Measurements from ENCODE around the gene HSD11B2.

HSD11B2 gene

DNA sequence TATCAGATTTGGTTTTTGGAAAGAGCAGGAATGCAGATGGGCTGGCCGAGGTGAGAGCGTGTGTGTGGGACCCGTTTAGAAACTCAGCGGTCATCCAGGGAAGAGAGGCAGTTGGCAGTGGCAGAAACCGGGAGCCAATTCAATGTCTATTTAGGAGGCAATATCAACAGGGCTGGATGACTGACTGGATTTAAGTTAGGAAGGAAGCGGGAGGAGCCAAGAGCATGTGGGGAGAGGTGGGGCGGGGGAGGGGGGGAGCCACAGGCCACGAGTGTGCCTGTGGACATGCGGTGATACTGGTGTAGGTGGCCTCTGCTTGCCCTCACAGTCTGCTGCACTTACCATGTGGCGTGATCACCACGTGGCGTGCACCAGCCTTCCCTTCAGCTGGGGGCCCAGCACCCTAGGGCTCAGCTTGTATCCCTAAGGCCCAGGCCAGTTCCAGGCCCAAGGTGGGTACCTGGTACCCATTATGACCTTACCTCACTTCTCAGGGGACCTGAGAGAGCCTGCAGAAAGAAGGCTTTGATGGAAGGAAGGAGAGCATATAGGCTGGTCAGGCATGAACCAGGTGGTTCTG lies 26.9 kb upstream of the HSD11B2 start:
- no peaks in the 10 kb centered on the region for H3K36me3 ChIP-seq (ENCODE audit: control insufficient read depth in 2 of 2, insufficient read depth in 1 of 2, low read length in 2 of 2)
- ChIA-PET CTCF (interaction anchor here (1.0 to 1.4 kb wide), 3 partner anchors 10 to 24 kb away, joined by 3 to 4 read pairs (median 4); partner anchors contain the start of gene ZDHHC1), POLR2A (no interaction called here)
- no peaks in the 10 kb centered on the region for H3K9me3 ChIP-seq (ENCODE audit: control insufficient read depth, insufficient read depth, low read depth, low read length)
- H3K27ac ChIP-seq (ENCODE audit: extremely low read depth, low read depth, low read length) = no peak overlapping the region
- H3K4me1 ChIP-seq (ENCODE audit: control insufficient read depth, insufficient read depth, low read length) = no peaks in the 10 kb centered on the region
- TF ChIP-seq, protein P1, sequence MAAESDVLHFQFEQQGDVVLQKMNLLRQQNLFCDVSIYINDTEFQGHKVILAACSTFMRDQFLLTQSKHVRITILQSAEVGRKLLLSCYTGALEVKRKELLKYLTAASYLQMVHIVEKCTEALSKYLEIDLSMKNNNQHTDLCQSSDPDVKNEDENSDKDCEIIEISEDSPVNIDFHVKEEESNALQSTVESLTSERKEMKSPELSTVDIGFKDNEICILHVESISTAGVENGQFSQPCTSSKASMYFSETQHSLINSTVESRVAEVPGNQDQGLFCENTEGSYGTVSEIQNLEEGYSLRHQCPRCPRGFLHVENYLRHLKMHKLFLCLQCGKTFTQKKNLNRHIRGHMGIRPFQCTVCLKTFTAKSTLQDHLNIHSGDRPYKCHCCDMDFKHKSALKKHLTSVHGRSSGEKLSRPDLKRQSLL (tag by site-specific recombination; IDR thresholded peaks at IDR 0.05) = no peak
- TF ChIP-seq ZNF416 (tag by site-specific recombination; IDR thresholded peaks at IDR 0.05) (no peak), ZNF555 (tag by site-specific recombination; conservative IDR thresholded peaks at IDR 0.05) (no peak), ZNF37A (tag by site-specific recombination; IDR thresholded peaks at IDR 0.05) (no peak), ZNF202 (tag by site-specific recombination; IDR thresholded peaks at IDR 0.05; ENCODE audit: borderline replicate concordance) (no peak), ZNF426 (tag by site-specific recombination; IDR thresholded peaks at IDR 0.05) (no peak), ZNF677 (tag by site-specific recombination; IDR thresholded peaks at IDR 0.05) (no peak), WT1 (tag by site-specific recombination; IDR thresholded peaks at IDR 0.05) (no peak), ZNF544 (tag by site-specific recombination; IDR thresholded peaks at IDR 0.05) (no peak)
- H3K4me3 ChIP-seq (ENCODE audit: low read depth, low read length) = no peak overlapping the region

DNA sequence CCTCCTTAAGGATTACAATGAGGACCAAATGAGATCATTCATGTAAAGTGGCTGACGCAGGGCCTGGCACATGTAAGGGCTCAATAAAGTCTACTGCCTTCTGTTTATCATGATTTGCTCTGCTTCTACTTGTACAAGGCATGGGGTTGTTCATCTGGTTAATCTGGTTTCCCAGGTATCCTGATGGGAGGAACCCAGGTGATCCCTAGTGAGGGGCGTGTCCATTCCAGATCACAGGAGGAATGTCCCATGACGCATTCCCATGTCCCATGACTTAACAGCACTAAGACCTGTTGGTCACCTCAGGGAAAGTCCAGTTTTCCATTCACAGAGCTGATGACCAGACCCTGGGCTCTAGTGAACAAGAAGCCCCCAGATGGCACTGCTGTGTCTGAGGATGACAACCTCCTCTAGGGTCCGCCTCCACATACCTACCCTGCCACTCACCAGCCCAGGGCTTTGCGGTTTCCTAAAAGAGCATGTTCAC lies 26.1 kb upstream of the HSD11B2 start:
- Histone ChIP-seq H3K36me3 (ENCODE audit: control insufficient read depth in 2 of 2, insufficient read depth in 1 of 2, low read length in 2 of 2) (no peaks in the 10 kb centered on the region), H3K4me3 (ENCODE audit: low read depth, low read length) (no peak overlapping the region), H3K4me1 (ENCODE audit: control insufficient read depth, insufficient read depth, low read length) (no peaks in the 10 kb centered on the region), H3K9me3 (ENCODE audit: control insufficient read depth, insufficient read depth, low read depth, low read length) (no peaks in the 10 kb centered on the region), H3K27ac (ENCODE audit: extremely low read depth, low read depth, low read length) (no peak overlapping the region)
- no peak for TF ChIP-seq ZNF521 (tag by site-specific recombination; IDR thresholded peaks at IDR 0.05)
- TF ChIP-seq SCRT2 (tag by site-specific recombination; IDR thresholded peaks at IDR 0.05) = peak; percentile 39; the same call in 1 of the 2 replicates
- TF ChIP-seq ZNF510 (tag by site-specific recombination; IDR thresholded peaks at IDR 0.05; ENCODE audit: insufficient replicate concordance) = no peak
- POLR2A ChIA-PET = no interaction called here
- CTCF ChIA-PET = interaction anchor here (1.4 kb wide), 2 partner anchors 9 to 12 kb away, joined by 3 to 4 read pairs; partner anchors contain the start of gene ZDHHC1

DNA sequence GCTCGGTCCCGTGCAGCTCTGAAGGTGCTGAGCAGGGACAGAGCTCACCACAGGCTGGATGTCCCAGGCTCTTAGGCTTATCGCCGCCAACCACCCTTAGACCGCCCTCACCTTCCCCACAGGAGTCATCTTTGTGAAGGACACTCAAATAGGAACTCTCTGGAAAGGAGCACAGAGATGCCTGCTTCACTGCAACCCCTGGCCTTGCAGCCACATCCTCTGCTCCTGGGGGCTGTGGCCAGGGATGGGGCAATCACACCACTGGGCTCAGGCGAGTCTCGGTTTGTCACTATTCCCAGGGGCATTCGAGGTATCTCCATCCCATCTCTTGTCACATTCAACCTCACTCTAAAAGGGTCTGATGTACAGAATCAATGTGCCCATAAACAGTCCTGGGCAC lies 25.6 kb upstream of the HSD11B2 start:
- H3K4me1 ChIP-seq (ENCODE audit: control insufficient read depth, insufficient read depth, low read length) = no peaks in the 10 kb centered on the region
- H3K27ac ChIP-seq (ENCODE audit: extremely low read depth, low read depth, low read length) = no peak overlapping the region
- CTCF ChIA-PET = interaction anchor here (1.0 kb wide), 1 partner anchor 60 kb away, joined by 3 read pairs; no protein-coding TSS in a partner anchor
- POLR2A ChIA-PET = no interaction called here
- no peaks in the 10 kb centered on the region for H3K36me3 ChIP-seq (ENCODE audit: control insufficient read depth in 2 of 2, insufficient read depth in 1 of 2, low read length in 2 of 2)
- H3K9me3 ChIP-seq (ENCODE audit: control insufficient read depth, insufficient read depth, low read depth, low read length) = no peaks in the 10 kb centered on the region
- H3K4me3 ChIP-seq (ENCODE audit: low read depth, low read length) = no peak overlapping the region
- TF ChIP-seq ZNF510 (tag by site-specific recombination; IDR thresholded peaks at IDR 0.05; ENCODE audit: insufficient replicate concordance) (no peak), ZNF274 (IDR thresholded peaks at IDR 0.05; ENCODE audit: low read length) (no peak), ZNF274 (tag by site-specific recombination; IDR thresholded peaks at IDR 0.05; ENCODE audit: borderline replicate concordance) (no peak), ZIC2 (tag by site-specific recombination; IDR thresholded peaks at IDR 0.05) (no peak), ZNF23 (tag by site-specific recombination; IDR thresholded peaks at IDR 0.05; ENCODE audit: borderline replicate concordance) (no peak), ZNF768 (tag by site-specific recombination; IDR thresholded peaks at IDR 0.05) (no peak), SP7 (tag by site-specific recombination; IDR thresholded peaks at IDR 0.05) (no peak), ZNF558 (tag by site-specific recombination; IDR thresholded peaks at IDR 0.05) (no peak), ZNF24 (tag by site-specific recombination; IDR thresholded peaks at IDR 0.05) (no peak)

Measured in HEK293 (cell line).